ENCODE data around the gene POLR2E.

- TF ChIP-seq CTCF (IDR thresholded peaks at IDR 0.05) (no peak), EZH2phosphoT487 (IDR thresholded peaks at IDR 0.05; ENCODE audit: borderline replicate concordance, low read depth) (no peak), EP300 (IDR thresholded peaks at IDR 0.05; ENCODE audit: borderline replicate concordance in 1 of 2, low read depth in 1 of 2, low read length in 1 of 2) (no peak)
These were observed 53.8 kb downstream of the POLR2E start for GRCh38 chr19:1041272-1041834.
